ENCODE results near the gene ALX1. TPM values are rescaled to one million over a fixed set of nuclear protein-coding genes. Genes with fewer than 3 reads are reported as not detected.

ALX1 gene
- total and polyA plus RNA-seq, 2 donors from 2014 or later, result 0.90 to 1.6 TPM

DNA sequence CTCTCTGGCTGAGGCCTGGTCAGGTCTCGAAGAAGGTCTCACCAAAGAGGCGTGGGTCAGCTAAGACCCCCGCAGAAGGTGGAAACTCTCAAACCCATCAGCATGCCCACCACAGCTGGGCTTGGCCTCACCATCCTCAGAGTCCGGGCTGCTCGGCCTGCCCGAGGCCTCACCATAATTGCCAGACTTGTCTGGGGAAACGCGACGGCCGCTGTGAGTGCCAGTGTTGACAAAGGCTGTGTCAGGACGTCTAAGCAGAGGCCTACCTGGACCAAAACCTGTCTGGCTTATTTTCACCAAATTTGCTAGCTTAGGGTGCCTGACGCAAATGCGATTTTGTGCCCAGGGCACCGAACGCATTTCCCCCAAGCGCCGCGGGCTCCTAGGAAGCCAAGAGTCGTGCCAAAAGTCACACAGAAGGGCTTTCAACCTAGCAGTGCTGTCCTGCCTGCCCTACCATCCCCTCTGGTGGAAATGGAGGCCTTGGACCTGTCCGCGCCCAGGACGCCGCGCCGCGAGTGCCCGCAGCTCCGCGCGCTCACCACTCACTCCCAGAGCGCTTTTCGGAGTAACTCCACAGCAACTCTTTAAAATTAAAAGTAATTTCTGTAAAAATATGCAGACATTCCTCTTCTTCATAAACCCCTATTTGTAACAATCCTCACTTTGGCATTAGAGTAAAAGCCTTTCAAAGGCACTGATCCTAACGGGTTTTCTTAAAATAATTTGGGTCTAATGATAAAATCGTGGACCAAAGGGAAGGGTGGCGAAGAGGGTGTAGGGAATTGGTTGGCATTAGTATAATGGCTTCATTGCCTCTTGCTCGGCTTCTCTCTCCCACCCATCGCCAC lies 1.2 kb upstream of the ALX1 start:
- H3K4me1 ChIP-seq (ENCODE audit: control insufficient read depth in 2 of 3, insufficient read depth in 2 of 3, low read depth in 1 of 3, low read length in 3 of 3), result peaks cover 0 to 7% (median 4%) of the 10 kb centered on the region in 3 donors
- intact Hi-C loops (cut with DNase I), result no loop called here
- FAIRE-seq, result no peak
- H3K36me3 ChIP-seq (ENCODE audit: control insufficient read depth in 2 of 3, insufficient read depth in 3 of 3, low read length in 3 of 3), result no peaks in the 10 kb centered on the region
- H3K27ac ChIP-seq (ENCODE audit: low read depth in 2 of 2, low read length in 2 of 2), result no peak overlapping the region
- TF ChIP-seq, protein P1, sequence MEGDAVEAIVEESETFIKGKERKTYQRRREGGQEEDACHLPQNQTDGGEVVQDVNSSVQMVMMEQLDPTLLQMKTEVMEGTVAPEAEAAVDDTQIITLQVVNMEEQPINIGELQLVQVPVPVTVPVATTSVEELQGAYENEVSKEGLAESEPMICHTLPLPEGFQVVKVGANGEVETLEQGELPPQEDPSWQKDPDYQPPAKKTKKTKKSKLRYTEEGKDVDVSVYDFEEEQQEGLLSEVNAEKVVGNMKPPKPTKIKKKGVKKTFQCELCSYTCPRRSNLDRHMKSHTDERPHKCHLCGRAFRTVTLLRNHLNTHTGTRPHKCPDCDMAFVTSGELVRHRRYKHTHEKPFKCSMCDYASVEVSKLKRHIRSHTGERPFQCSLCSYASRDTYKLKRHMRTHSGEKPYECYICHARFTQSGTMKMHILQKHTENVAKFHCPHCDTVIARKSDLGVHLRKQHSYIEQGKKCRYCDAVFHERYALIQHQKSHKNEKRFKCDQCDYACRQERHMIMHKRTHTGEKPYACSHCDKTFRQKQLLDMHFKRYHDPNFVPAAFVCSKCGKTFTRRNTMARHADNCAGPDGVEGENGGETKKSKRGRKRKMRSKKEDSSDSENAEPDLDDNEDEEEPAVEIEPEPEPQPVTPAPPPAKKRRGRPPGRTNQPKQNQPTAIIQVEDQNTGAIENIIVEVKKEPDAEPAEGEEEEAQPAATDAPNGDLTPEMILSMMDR (IDR thresholded peaks at IDR 0.05; ENCODE audit: borderline replicate concordance, extremely low read depth, insufficient read depth), result no peak
- H3K27me3 ChIP-seq (ENCODE audit: control insufficient read depth, insufficient read depth, low read length), result peaks cover 54% of the 10 kb centered on the region
- H3K9ac ChIP-seq (ENCODE audit: low read length in 3 of 3), result no peak overlapping the region
- H3K9me3 ChIP-seq (ENCODE audit: control insufficient read depth in 2 of 3, insufficient read depth in 1 of 3, low read length in 3 of 3), result no peaks in the 10 kb centered on the region
- peak overlapping the region in 2 of 3 donors; percentile 63 to 73 for H3K4me3 ChIP-seq (ENCODE audit: low read length in 3 of 3)
- peak in 2 of 5 donors; percentile 26 to 55 for DNase-seq

DNA sequence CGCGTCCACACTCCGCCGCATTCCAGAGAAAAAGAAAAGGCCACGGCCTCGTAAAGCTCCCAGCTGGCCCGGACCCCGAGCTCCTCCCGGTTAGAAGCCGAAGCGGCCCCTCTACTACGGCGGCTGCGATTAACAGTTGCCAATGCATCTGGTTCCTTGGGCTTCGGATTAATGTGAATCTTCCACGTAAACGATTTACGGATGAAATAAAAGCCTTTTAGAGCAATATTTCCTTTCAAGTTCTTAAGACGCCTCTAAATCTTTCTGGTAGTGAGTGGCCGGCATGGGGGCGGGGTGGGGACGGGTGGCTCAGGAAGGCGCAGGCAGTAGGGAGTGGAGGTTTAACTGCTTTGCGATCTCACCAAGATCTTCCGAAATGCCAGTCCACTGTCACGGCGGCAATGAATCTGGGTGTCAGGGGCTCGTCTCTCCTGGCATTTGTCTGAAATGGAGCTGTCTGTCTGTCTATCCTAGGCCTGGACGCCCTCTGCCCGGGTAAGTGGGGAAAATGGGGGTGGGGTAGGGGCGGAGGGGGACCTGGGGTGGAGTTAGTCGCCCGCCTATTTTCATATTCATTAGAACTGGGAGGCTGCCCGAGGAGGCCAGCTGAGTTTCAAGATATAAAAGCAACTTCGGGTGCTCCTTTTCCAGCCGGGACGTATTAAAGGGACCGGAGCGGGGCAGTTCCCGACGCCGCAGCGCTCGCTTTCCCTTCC lies 413 bp upstream of the ALX1 start:
- DNase-seq (peak; percentile 58 to 91 (median 73)), FAIRE-seq (no peak)
- TF ChIP-seq, protein P1 (IDR thresholded peaks at IDR 0.05; ENCODE audit: borderline replicate concordance, extremely low read depth, insufficient read depth), result no peak
- intact Hi-C loops (cut with DNase I), result no loop called here
- Histone ChIP-seq H3K4me3 (ENCODE audit: low read length in 3 of 3) (peak overlapping the region; percentile 49 to 90 (median 63)), H3K9me3 (ENCODE audit: control insufficient read depth in 2 of 3, insufficient read depth in 1 of 3, low read length in 3 of 3) (no peaks in the 10 kb centered on the region), H3K9ac (ENCODE audit: low read length in 3 of 3) (peak overlapping the region in 1 of 3 donors; percentile 75), H3K27me3 (ENCODE audit: control insufficient read depth, insufficient read depth, low read length) (peaks cover 48% of the 10 kb centered on the region), H3K36me3 (ENCODE audit: control insufficient read depth in 2 of 3, insufficient read depth in 3 of 3, low read length in 3 of 3) (no peaks in the 10 kb centered on the region), H3K27ac (ENCODE audit: low read depth in 2 of 2, low read length in 2 of 2) (peak overlapping the region in 1 of 2 donors; percentile 10), H3K4me1 (ENCODE audit: control insufficient read depth in 2 of 3, insufficient read depth in 2 of 3, low read depth in 1 of 3, low read length in 3 of 3) (peaks cover 0 to 7% (median 4%) of the 10 kb centered on the region in 3 donors)

DNA sequence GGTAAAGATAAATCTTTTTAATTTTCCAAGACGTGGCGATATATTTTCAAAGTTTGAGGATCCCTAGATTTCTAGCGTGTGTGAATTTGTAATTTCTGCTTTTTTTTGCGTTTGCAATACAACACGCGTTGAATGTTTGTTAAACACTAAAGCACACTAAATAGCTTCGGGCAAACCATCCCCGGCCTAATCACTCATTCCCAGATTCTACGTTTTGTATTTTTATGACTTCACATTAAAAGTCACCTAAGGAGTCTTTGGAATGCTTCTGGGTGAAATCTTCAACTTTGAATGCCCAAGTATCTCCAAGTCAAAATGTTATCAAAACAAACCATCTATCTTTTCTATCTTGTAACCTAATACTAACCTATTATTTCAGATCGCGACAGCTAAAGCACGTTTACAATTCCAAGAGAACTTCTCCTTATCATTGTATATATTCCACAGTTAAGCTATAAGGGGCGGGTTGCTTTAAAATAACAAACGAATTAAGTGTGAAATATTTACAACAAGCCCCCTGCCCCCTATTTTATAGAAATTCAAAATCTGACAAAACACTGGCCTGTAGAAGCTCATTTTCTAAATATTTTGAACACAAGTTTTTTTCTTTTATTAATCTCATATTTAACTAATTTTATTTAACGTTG lies 1.1 kb downstream of the ALX1 start:
- peaks cover 0 to 7% (median 4%) of the 10 kb centered on the region in 3 donors for H3K4me1 ChIP-seq (ENCODE audit: control insufficient read depth in 2 of 3, insufficient read depth in 2 of 3, low read depth in 1 of 3, low read length in 3 of 3)
- H3K9ac ChIP-seq (ENCODE audit: low read length in 3 of 3), result peak overlapping the region in 1 of 3 donors; percentile 75
- TF ChIP-seq, protein P1 (IDR thresholded peaks at IDR 0.05; ENCODE audit: borderline replicate concordance, extremely low read depth, insufficient read depth), result no peak
- no peaks in the 10 kb centered on the region for H3K36me3 ChIP-seq (ENCODE audit: control insufficient read depth in 2 of 3, insufficient read depth in 3 of 3, low read length in 3 of 3)
- DNase-seq (peak in 1 of 5 donors; percentile 60), FAIRE-seq (no peak)
- peaks cover 43% of the 10 kb centered on the region for H3K27me3 ChIP-seq (ENCODE audit: control insufficient read depth, insufficient read depth, low read length)
- intact Hi-C loops (cut with DNase I), result no loop called here
- peak overlapping the region; percentile 49 to 90 (median 63) for H3K4me3 ChIP-seq (ENCODE audit: low read length in 3 of 3)
- H3K27ac ChIP-seq (ENCODE audit: low read depth in 2 of 2, low read length in 2 of 2), result peak overlapping the region in 1 of 2 donors; percentile 77
- no peaks in the 10 kb centered on the region for H3K9me3 ChIP-seq (ENCODE audit: control insufficient read depth in 2 of 3, insufficient read depth in 1 of 3, low read length in 3 of 3)
